ENCODE results near the gene COMMD9. TPM values are rescaled to one million over a fixed set of nuclear protein-coding genes. Genes with fewer than 3 reads are reported as not detected.

COMMD9 gene
- total RNA-seq, 2 experiments from 2014 or later = 34.8 to 36.8 TPM

DNA sequence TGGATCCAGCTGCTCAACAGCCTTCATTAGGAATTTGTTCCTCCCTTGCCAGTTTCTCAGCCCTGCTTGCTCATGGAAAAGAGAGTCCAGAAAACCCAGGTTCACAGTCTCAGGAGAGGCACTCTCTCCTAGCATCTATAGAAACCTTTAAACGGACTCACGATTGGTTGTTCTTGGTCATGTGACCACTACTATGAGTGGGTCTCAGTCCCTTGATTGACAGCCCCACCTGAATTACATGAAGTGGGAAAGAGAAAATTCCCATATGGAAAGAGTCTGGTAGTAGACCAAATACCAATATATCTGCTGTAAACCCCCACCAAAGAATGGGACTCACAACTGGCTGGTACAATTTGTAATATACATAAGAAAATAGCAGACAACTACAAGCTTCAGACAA is 54.4 kb downstream of the COMMD9 start:
- Mint-ChIP-seq H3K27me3 (no peaks in the 10 kb centered on the region), H3K4me1 (ENCODE audit: low read depth) (no peaks in the 10 kb centered on the region), H3K36me3 (ENCODE audit: low read depth) (no peaks in the 10 kb centered on the region), H3K9me3 (no peaks in the 10 kb centered on the region), H3K27ac (no peak overlapping the region), H3K4me3 (no peak overlapping the region)
- no peak for DNase-seq
- TF ChIP-seq, protein P1, sequence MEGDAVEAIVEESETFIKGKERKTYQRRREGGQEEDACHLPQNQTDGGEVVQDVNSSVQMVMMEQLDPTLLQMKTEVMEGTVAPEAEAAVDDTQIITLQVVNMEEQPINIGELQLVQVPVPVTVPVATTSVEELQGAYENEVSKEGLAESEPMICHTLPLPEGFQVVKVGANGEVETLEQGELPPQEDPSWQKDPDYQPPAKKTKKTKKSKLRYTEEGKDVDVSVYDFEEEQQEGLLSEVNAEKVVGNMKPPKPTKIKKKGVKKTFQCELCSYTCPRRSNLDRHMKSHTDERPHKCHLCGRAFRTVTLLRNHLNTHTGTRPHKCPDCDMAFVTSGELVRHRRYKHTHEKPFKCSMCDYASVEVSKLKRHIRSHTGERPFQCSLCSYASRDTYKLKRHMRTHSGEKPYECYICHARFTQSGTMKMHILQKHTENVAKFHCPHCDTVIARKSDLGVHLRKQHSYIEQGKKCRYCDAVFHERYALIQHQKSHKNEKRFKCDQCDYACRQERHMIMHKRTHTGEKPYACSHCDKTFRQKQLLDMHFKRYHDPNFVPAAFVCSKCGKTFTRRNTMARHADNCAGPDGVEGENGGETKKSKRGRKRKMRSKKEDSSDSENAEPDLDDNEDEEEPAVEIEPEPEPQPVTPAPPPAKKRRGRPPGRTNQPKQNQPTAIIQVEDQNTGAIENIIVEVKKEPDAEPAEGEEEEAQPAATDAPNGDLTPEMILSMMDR (IDR thresholded peaks at IDR 0.05) = no peak
- intact Hi-C loops (cut with micrococcal nuclease) = no loop called here
- CTCF ChIA-PET = no interaction called here
- POLR2A ChIA-PET = interaction anchor here (0.6 kb wide), 1 partner anchor 12 kb away, joined by 3 read pairs; no protein-coding TSS in a partner anchor
- ATAC-seq = no peak

DNA sequence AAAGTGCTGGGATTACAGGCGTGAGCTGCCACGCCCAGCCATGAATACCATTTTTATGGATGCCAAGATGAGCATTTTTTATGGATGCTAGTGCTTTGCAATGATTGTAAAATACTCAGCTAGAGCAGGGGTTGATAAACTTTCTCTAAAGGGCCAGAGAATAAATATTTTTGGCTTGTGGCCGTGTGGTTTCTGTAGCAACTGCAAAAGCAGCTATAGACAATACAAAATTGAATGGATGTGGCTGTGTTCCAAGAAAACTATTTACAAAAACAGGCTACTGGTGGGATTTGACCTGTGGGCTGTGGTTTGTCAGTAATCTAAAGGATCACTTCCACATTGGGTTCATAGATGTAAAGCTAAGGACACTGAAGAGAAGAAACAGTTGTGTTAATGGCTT is 56.0 kb downstream of the COMMD9 start:
- ChIA-PET CTCF (no interaction called here), POLR2A (no interaction called here)
- H3K9me3 Mint-ChIP-seq = no peaks in the 10 kb centered on the region
- ATAC-seq (no peak), DNase-seq (no peak)
- no peaks in the 10 kb centered on the region for H3K27me3 Mint-ChIP-seq
- no peaks in the 10 kb centered on the region for H3K36me3 Mint-ChIP-seq (ENCODE audit: low read depth)
- TF ChIP-seq, protein P1 (IDR thresholded peaks at IDR 0.05) = no peak
- intact Hi-C loops (cut with micrococcal nuclease) = no loop called here
- H3K4me3 Mint-ChIP-seq = no peak overlapping the region
- H3K4me1 Mint-ChIP-seq (ENCODE audit: low read depth) = no peaks in the 10 kb centered on the region
- no peak overlapping the region for H3K27ac Mint-ChIP-seq

DNA sequence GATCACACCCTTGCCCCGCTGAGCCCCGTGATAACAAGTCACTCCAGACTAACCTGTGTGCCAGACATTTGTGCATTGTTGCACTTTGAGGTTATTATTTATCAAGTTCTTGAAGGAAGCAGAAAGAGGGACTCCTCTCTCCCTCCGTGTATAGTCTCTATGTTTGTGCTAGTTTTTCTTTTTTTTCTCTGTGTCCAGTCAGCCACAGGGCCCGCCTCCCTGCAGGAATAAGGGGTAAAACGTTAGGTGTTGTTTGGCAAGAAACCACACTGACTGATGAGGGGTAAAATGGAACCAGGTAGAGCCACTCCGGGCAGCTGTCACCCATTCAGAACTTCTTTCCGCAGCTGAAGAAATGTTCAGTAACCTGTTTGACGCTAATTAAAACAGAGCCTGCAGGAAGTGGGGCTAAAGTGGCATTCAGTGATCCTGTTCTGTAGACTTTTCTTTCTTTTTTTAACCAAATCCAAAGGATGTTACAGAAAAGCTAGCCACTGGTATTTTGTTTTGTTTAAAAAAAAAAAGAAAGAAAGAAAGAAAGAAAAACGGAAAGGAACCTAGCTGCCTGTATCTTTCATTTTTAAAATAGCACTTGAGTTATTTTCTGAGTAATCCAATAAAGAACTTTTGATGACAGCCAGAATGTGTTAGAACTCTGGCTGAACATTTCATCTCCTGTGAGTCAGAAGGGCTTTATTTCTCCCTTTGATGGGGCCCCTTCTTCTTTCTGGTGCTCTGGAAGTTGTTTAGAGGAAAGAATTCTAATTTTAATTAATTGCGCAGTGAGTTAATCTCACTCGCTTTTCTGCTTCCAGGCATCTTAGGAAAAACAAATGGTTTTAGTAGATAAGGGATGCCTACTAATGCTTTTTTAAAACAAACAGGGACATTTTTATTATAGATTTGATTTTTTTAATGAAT is 58.2 kb downstream of the COMMD9 start:
- no peak for ATAC-seq
- Mint-ChIP-seq H3K4me3 (no peak overlapping the region), H3K27ac (no peak overlapping the region), H3K4me1 (ENCODE audit: low read depth) (no peaks in the 10 kb centered on the region), H3K27me3 (no peaks in the 10 kb centered on the region), H3K36me3 (ENCODE audit: low read depth) (no peaks in the 10 kb centered on the region), H3K9me3 (no peaks in the 10 kb centered on the region)
- TF ChIP-seq, protein P1 (IDR thresholded peaks at IDR 0.05) = no peak
- ChIA-PET POLR2A (no interaction called here), CTCF (interaction anchor here (1.2 kb wide), 1 partner anchor 34 kb away, joined by 4 read pairs; no protein-coding TSS in a partner anchor)
- intact Hi-C loops (cut with micrococcal nuclease) = no loop called here
- DNase-seq = no peak

DNA sequence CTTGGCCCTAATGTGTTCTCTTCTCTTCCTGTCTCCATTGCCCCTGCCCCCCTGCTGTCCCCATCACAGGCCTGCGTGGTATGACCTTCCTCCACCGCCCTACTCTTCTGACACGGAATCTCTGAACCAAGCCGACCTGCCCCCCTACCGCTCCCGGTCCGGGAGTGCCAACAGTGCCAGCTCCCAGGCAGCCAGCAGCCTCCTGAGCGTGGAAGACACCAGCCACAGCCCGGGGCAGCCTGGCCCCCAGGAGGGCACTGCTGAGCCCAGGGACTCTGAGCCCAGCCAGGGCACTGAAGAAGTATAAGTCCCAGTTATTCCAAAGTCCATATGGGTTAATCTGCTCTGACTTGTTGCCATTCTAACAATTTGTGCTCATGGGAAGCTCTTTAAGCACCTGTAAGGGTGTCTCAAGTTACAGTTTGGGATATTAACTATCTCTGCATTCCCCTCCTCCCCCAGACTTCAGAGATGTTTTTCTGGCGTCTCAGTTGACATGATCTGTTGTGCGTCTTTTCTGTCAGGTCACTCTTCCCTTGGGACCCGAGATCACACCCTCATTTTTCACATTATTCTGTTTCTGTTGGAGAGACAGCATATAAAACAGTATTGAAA is 60.0 kb downstream of the COMMD9 start:
- no peak overlapping the region for H3K4me3 Mint-ChIP-seq
- CTCF ChIA-PET = no interaction called here

More for the DNA sequence above, 60.0 kb downstream of the COMMD9 start:
- ATAC-seq (no peak), DNase-seq (no peak)
- TF ChIP-seq, protein P1 (IDR thresholded peaks at IDR 0.05) = no peak
- no peaks in the 10 kb centered on the region for H3K27me3 Mint-ChIP-seq
- no peaks in the 10 kb centered on the region for H3K4me1 Mint-ChIP-seq (ENCODE audit: low read depth)
- intact Hi-C loops (cut with micrococcal nuclease) = no loop called here
- H3K36me3 Mint-ChIP-seq (ENCODE audit: low read depth) = no peaks in the 10 kb centered on the region
- POLR2A ChIA-PET = interaction anchor here (1.2 kb wide), 1 partner anchor 21 kb away, joined by 3 read pairs; no protein-coding TSS in a partner anchor
- no peaks in the 10 kb centered on the region for H3K9me3 Mint-ChIP-seq
- no peak overlapping the region for H3K27ac Mint-ChIP-seq
